GM12872 (cell line): ENCODE results near the gene CENPP.

Source experiments
- TF ChIP-seq, protein P1 (sequence below): IDR thresholded peaks from 3 replicates; pipeline ENCODE4 v1.5.1; 2011; ENCODE audit warnings: low read depth, mild to moderate bottlenecking, low read length, moderate library complexity; ENCODE audit not compliant: insufficient read depth

The CENPP gene

GRCh38 chr9:92626484-92626883 lies 300.7 kb downstream of the CENPP start:
- TF ChIP-seq, protein P1, sequence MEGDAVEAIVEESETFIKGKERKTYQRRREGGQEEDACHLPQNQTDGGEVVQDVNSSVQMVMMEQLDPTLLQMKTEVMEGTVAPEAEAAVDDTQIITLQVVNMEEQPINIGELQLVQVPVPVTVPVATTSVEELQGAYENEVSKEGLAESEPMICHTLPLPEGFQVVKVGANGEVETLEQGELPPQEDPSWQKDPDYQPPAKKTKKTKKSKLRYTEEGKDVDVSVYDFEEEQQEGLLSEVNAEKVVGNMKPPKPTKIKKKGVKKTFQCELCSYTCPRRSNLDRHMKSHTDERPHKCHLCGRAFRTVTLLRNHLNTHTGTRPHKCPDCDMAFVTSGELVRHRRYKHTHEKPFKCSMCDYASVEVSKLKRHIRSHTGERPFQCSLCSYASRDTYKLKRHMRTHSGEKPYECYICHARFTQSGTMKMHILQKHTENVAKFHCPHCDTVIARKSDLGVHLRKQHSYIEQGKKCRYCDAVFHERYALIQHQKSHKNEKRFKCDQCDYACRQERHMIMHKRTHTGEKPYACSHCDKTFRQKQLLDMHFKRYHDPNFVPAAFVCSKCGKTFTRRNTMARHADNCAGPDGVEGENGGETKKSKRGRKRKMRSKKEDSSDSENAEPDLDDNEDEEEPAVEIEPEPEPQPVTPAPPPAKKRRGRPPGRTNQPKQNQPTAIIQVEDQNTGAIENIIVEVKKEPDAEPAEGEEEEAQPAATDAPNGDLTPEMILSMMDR, result no peak

DNA sequence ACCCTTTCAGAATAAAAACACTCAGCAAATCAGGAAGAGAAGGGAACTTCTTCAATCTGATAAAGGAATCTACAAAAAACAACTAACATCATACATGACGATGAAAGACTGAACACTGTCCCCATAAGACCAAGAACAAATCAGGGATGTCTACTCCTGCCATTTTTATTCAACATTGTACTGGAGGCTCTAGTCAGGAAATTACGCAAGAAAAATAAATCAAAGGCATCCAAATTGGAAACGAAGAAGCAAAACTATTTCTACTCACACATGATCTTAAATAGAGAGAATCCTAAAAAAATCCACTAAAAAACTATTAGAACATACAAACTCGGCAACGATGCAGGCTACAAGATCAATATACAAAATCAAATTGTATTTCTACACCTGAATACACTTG lies 301.9 kb downstream of the CENPP start:
- TF ChIP-seq, protein P1, result no peak

- TF ChIP-seq, protein P1, result no peak
These were observed 305.9 kb downstream of the CENPP start for GRCh38 chr9:92631452-92632343.

DNA sequence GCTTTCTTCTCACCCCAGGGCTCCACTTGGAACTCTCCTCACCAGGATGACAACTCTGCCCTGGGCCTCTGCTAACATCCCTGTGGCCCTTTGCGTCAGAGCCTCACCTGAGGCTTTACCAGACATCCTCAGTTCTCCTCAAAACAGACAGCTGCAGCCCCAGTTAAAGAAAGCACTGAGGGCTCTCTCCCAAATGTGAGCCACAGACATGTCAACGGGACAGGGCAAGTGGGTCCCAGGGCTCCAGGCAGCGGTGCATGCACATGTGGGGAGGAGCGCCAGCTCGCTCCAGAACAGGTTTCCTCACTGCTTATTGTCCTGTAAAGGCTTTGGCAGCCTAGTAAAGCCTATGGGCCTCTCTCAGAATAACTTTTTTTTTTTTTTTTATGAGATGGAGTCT lies 306.9 kb downstream of the CENPP start:
- TF ChIP-seq, protein P1, result no peak

DNA sequence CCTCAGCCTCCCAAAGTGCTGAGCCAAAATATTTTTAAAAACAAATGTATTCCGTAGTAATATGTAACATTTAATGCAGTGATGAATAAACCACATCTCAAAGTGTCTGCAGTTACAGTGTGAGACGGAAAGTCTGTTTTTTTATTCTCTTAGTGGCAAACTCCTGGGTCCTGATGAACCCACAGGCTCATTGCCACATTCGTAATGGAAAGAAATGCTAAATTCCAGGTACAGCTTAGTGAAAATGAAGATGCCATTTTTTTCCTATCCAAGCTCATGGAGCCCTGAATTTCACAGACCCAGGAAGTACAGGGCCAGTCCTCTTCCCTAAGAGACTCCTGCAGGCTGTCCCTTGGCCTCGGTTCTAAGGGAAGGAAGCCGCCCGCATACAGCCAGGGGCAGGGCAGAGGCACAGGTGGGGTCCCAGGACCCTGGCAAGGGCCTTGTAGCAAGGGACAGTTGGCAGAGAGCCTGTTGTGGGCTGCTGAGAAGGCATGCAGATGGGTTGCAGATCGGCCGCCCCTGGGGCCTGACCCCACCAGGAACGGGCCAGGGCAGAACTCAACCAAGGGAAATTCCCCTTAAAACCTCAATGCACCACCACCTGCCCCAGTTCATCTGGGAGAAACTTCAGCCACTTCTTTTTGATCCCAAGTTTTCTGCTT lies 308.0 kb downstream of the CENPP start:
- TF ChIP-seq, protein P1, result no peak

- TF ChIP-seq, protein P1, result peak; percentile 99
These were observed 309.2 kb downstream of the CENPP start for GRCh38 chr9:92634712-92635605.

DNA sequence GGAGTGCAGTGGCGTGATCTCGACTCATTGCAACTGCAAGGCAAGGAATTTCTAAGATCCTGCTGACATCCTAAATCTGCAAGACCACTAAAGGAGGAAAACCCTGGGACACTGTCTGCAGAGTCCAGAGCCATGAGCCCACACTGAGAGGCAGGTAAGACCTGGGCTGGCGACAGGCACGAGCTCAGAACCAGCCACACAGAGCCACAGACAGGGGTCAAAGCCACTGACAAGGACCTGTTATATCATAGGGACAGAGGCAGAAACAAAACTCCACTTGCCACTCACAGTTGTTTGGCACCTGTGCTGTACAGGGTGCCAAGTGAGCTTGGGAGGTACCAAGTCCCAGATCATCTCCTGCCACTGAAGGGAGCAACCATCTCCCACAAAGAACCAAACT lies 310.0 kb downstream of the CENPP start:
- TF ChIP-seq, protein P1, result no peak
